MCF 10A (cell line): ENCODE results near the gene SELP. TPM values are rescaled to one million over a fixed set of nuclear protein-coding genes. Genes with fewer than 3 reads are reported as not detected.

Source experiments
- BruUV-seq: library from RNA; stranded (reverse); fragments of 400-500 nt; replicated peaks from 2 replicates; lab custom pipeline; 2021; lab: Mats Ljungman, UMichigan
- CTCF ChIA-PET: fragments of 300-600 bp; sonication (Branson Sonifier 250); formaldehyde crosslinking; extraction: SDS; loops from one replicate; lab custom pipeline; 2021; ENCODE audit warnings: antibody characterized with exemption, inconsistent platforms; lab: Yijun Ruan, JAX
- POLR2A ChIA-PET: fragments of 300-600, 350-650 bp; sonication (Branson Sonifier 250); formaldehyde crosslinking; extraction: SDS; loops from one replicate; lab custom pipeline; 2020; ENCODE audit warnings: antibody characterized with exemption, inconsistent platforms; lab: Yijun Ruan, JAX
- DNase-seq: peaks from one replicate; pipeline ENCODE4 v3.0.0-alpha.2; 2018; ENCODE audit not compliant: unreplicated experiment
- H3K27ac Mint-ChIP-seq: one replicate; pipeline ENCODE4 v1.8.0; 2022; ENCODE audit warnings: mild to moderate bottlenecking, low read depth, mixed read lengths; ENCODE audit not compliant: unreplicated experiment
- H3K27me3 Mint-ChIP-seq: one replicate; pipeline ENCODE4 v1.8.0; 2022; ENCODE audit warnings: mixed read lengths; ENCODE audit not compliant: insufficient read depth, unreplicated experiment
- H3K36me3 Mint-ChIP-seq: one replicate; pipeline ENCODE4 v1.8.0; 2022; ENCODE audit warnings: mild to moderate bottlenecking, moderate library complexity, mixed read lengths; ENCODE audit not compliant: insufficient read depth, unreplicated experiment
- H3K4me1 Mint-ChIP-seq: one replicate; pipeline ENCODE4 v1.8.0; 2022; ENCODE audit warnings: mixed read lengths; ENCODE audit not compliant: insufficient read depth, unreplicated experiment
- H3K4me3 Mint-ChIP-seq: one replicate; pipeline ENCODE4 v1.8.0; 2022; ENCODE audit warnings: mild to moderate bottlenecking, moderate library complexity, mixed read lengths; ENCODE audit not compliant: unreplicated experiment
- H3K9me3 Mint-ChIP-seq: one replicate; pipeline ENCODE4 v1.8.0; 2022; ENCODE audit warnings: mixed read lengths; ENCODE audit not compliant: unreplicated experiment
- intact Hi-C: fragments of 100-400 bp; cut with micrococcal nuclease; formaldehyde crosslinking; loops from 2 replicates; pipeline ENCODE4 v1.14.1; 2022
- total RNA-seq: library from RNA; stranded (reverse); gene quantifications from 2 replicates; pipeline ENCODE4 v1.2.3, GENCODE V29; 2022
- TF ChIP-seq, protein P1 (sequence below): fragments of 200-600 bp; IDR thresholded peaks from one replicate; pipeline ENCODE4 v1.8.0; 2022; ENCODE audit warnings: antibody characterized with exemption, mild to moderate bottlenecking; ENCODE audit not compliant: unreplicated experiment

The SELP gene
- total RNA-seq, 1 experiment from 2014 or later = not detected

DNA sequence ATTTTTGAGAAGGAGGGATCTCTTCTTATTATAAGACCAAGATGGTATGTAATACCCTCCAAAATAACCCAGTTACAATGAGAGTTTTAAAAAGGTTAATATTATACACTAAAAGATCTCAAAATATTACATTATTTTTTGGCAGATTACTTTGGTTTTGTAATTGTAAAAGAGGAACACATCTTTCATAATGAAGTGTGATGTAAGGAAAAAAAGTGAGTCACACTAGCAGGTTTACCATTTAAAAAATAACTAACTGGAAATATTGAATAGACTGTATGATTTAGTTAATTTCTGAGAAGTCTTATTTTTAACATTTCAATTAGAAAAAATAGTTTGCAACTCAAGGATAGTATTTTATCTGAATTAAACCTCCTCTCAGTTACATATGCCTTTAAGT lies 44.7 kb downstream of the SELP start:
- Mint-ChIP-seq H3K4me1 (no peaks in the 10 kb centered on the region), H3K4me3 (no peak overlapping the region), H3K27ac (no peak overlapping the region), H3K27me3 (no peaks in the 10 kb centered on the region), H3K36me3 (no peaks in the 10 kb centered on the region), H3K9me3 (no peaks in the 10 kb centered on the region)
- ChIA-PET CTCF (interaction anchor here (0.5 to 2.8 kb wide), 7 partner anchors 11 to 1944 kb away, joined by 3 to 32 read pairs (median 17); no protein-coding TSS in a partner anchor), POLR2A (interaction anchor here (1.1 to 1.8 kb wide), 3 partner anchors 11 to 210 kb away, joined by 3 to 5 read pairs (median 4); partner anchors contain the start of gene SLC19A2)
- no TSS peak for BruUV-seq
- TF ChIP-seq, protein P1, sequence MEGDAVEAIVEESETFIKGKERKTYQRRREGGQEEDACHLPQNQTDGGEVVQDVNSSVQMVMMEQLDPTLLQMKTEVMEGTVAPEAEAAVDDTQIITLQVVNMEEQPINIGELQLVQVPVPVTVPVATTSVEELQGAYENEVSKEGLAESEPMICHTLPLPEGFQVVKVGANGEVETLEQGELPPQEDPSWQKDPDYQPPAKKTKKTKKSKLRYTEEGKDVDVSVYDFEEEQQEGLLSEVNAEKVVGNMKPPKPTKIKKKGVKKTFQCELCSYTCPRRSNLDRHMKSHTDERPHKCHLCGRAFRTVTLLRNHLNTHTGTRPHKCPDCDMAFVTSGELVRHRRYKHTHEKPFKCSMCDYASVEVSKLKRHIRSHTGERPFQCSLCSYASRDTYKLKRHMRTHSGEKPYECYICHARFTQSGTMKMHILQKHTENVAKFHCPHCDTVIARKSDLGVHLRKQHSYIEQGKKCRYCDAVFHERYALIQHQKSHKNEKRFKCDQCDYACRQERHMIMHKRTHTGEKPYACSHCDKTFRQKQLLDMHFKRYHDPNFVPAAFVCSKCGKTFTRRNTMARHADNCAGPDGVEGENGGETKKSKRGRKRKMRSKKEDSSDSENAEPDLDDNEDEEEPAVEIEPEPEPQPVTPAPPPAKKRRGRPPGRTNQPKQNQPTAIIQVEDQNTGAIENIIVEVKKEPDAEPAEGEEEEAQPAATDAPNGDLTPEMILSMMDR = no peak
- DNase-seq = peak; percentile 38
- intact Hi-C loops = no loop called here

DNA sequence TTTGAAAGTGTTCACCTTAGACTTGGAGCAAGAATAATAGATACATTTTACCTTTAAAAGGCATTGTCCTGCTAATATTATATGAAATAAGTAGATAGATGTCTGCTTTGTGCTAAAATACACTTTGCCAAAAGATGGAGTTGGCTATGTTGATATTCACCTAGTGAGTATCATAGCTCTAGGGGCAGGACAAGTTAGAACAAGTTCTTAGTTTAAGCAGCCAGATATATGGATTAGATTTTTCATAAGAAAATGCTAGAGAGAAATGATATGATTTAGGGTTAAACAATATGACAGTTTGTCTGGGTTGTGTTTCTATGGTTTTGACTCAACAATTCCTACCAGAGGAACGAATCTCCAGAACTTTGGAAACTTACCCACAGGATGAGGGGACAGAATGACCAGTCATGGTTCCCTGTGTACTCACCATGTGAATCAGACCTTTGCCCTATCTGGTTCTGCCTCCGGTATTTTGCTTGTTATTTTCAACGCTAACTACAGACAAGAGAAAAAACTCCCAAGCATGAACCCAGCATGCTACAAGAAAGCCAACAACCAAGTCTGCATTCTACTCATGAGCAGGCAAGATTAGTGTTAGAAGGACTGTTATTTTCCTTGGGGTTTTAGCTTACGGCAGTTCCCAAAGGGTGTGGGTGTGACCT lies 45.3 kb downstream of the SELP start:
- Mint-ChIP-seq H3K27me3 (no peaks in the 10 kb centered on the region), H3K36me3 (no peaks in the 10 kb centered on the region), H3K27ac (no peak overlapping the region), H3K4me1 (no peaks in the 10 kb centered on the region), H3K9me3 (no peaks in the 10 kb centered on the region), H3K4me3 (no peak overlapping the region)
- ChIA-PET POLR2A (interaction anchor here (1.0 to 1.8 kb wide), 4 partner anchors 11 to 211 kb away, joined by 3 to 5 read pairs (median 4); partner anchors contain the start of gene SLC19A2), CTCF (interaction anchor here (0.6 to 2.8 kb wide), 11 partner anchors 11 to 983 kb away, joined by 3 to 32 read pairs (median 4); no protein-coding TSS in a partner anchor)
- peak; percentile 69 for DNase-seq
- no TSS peak for BruUV-seq
- TF ChIP-seq, protein P1 = no peak
- intact Hi-C loops = no loop called here

DNA sequence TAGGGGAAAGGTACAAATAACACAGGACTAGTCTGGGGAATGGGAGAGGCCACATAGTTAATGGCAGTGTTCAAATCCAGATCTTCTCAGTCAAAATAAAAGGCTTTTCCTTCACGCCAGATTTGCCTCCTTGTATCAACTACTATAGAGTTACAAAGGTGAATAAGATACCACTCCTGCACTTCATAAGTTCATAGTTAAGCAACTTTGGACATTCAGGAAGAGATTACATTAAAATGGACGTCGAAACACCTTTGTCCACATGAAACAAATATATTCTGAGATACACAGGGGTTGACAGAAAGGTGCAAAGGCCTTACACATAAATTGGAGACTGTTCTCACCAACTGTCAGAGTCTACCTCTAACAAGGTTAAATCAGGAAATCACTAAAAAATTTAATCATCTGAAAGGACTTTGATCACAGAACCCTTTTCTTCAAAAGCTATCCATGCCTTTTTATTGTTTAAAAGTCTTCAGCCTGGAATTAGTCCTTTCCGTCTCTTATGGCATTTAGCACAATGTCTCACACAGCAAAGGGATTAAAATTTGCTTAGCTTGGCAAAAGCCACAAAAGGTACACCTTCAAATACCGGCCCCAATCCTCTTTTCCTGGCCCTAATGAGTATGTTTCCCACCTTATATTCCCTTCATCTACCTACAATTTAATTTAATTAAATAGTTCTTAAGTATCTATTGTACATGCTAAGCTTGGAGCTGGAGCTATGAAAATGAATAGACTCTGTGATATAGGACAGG lies 51.8 kb downstream of the SELP start:
- no peak overlapping the region for H3K27ac Mint-ChIP-seq
- ChIA-PET CTCF (interaction anchor here (0.8 to 1.5 kb wide), 6 partner anchors 14 to 231 kb away, joined by 3 to 6 read pairs (median 3); partner anchors contain the start of gene METTL18), POLR2A (no interaction called here)
- H3K36me3 Mint-ChIP-seq = no peaks in the 10 kb centered on the region
- H3K4me3 Mint-ChIP-seq = no peak overlapping the region
- no peaks in the 10 kb centered on the region for H3K4me1 Mint-ChIP-seq
- H3K9me3 Mint-ChIP-seq = no peaks in the 10 kb centered on the region
- BruUV-seq = no TSS peak
- TF ChIP-seq, protein P1 = no peak
- intact Hi-C loops = no loop called here
- H3K27me3 Mint-ChIP-seq = peaks cover 25% of the 10 kb centered on the region
- DNase-seq = no peak

DNA sequence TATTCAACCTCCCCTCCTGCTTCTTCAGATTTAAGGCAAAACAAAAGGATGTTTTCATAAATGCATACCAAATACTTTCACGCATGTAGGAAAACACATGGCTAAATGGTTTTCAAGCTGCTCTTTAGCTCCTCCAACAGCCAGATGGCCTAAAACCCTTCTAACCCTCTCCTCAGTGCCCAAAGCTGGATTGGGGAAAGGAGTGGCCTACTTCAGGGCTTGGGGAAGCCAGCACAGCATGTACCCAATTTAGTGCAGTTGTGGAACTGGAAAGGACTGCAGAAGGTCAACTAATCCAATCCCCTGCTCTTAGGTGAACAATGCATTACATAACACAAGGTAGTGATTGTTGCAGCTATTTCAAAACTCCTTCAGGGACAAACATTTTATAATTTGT lies 53.0 kb downstream of the SELP start:
- DNase-seq = no peak
- Mint-ChIP-seq H3K4me1 (no peaks in the 10 kb centered on the region), H3K36me3 (no peaks in the 10 kb centered on the region), H3K9me3 (no peaks in the 10 kb centered on the region), H3K27ac (no peak overlapping the region), H3K4me3 (no peak overlapping the region), H3K27me3 (peaks cover 36% of the 10 kb centered on the region)
- no TSS peak for BruUV-seq
- POLR2A ChIA-PET = interaction anchor here (0.6 kb wide), 1 partner anchor 940 kb away, joined by 3 read pairs; no protein-coding TSS in a partner anchor
- CTCF ChIA-PET = interaction anchor here (0.6 to 1.8 kb wide), 6 partner anchors 8 to 218 kb away, joined by 3 to 11 read pairs (median 4); partner anchors contain the start of genes F5 and METTL18
- intact Hi-C loops = no loop called here
- TF ChIP-seq, protein P1 = no peak
